ENCODE results near the gene SIK3.

- no peak for TF ChIP-seq EZH2phosphoT487 (IDR thresholded peaks at IDR 0.05; ENCODE audit: borderline replicate concordance, low read length)
- no peak for TF ChIP-seq CTCF (conservative IDR thresholded peaks at IDR 0.05; ENCODE audit: low read depth, low read length)
- TF ChIP-seq EZH2 (IDR thresholded peaks at IDR 0.05; ENCODE audit: low read length, unreplicated experiment) = no peak
Measured at GRCh38 chr11:116935514-116935913, 162.7 kb downstream of the SIK3 start.
